Measurements from ENCODE around the gene RPS27L.
"Not testable (repeated sequence)": the region's sequence is repeated elsewhere in the genome, so short reads cannot be mapped to it uniquely, and the experiment has no call there.

The RPS27L gene

GRCh38 chr15:63135281-63135680, 22.0 kb downstream of the RPS27L start:
- no peak for DNase-seq

- DNase-seq, result no peak
Measured at GRCh38 chr15:63134245-63134985, 22.9 kb downstream of the RPS27L start.

GRCh38 chr15:63133786-63134185, 23.5 kb downstream of the RPS27L start:
- no peak for DNase-seq

GRCh38 chr15:63126726-63127125, 30.6 kb downstream of the RPS27L start:
- no peak for DNase-seq

GRCh38 chr15:63124506-63124905, 32.8 kb downstream of the RPS27L start:
- no peak for DNase-seq

- peak; percentile 93 for DNase-seq
Measured at GRCh38 chr15:63122002-63122875, 35.0 kb downstream of the RPS27L start.

GRCh38 chr15:63121382-63122001, 35.8 kb downstream of the RPS27L start, which contains the start of gene LACTB:
TSS of gene LACTB (plus strand) at chr15:63121861. CDS start at chr15:63121872, 11 bp downstream.
- DNase-seq, result peak; percentile 84

GRCh38 chr15:63118854-63119253, 38.4 kb downstream of the RPS27L start:
- no peak for DNase-seq

- DNase-seq, result no peak
Measured at GRCh38 chr15:63114465-63114864, 42.8 kb downstream of the RPS27L start.

GRCh38 chr15:63112871-63113270, 44.4 kb downstream of the RPS27L start:
- DNase-seq, result no peak

GRCh38 chr15:63111481-63111880, 45.8 kb downstream of the RPS27L start:
- DNase-seq, result no peak

- DNase-seq, result no peak
Measured at GRCh38 chr15:63110428-63111026, 46.8 kb downstream of the RPS27L start.

GRCh38 chr15:63109920-63110319, 47.4 kb downstream of the RPS27L start:
- DNase-seq, result no peak

GRCh38 chr15:63109498-63109897, 47.8 kb downstream of the RPS27L start:
- DNase-seq, result no peak

- no peak for DNase-seq
Measured at GRCh38 chr15:63107895-63108546, 49.3 kb downstream of the RPS27L start.

GRCh38 chr15:63105354-63105753, 51.9 kb downstream of the RPS27L start:
- peak; percentile 21 for DNase-seq

- no peak for DNase-seq
Measured at GRCh38 chr15:63104727-63105126, 52.5 kb downstream of the RPS27L start.

GRCh38 chr15:63103416-63103815, 53.9 kb downstream of the RPS27L start:
- DNase-seq, result no peak

GRCh38 chr15:63099581-63099980, 57.7 kb downstream of the RPS27L start:
- not testable (repeated sequence) for DNase-seq

- DNase-seq, result not testable (repeated sequence)
Measured at GRCh38 chr15:63098901-63099300, 58.4 kb downstream of the RPS27L start.
